Aorta (tissue), 5 donors: ENCODE measurements around the gene RCAN1. TPM values are rescaled to one million over a fixed set of nuclear protein-coding genes. Genes with fewer than 3 reads are reported as not detected.
"Not testable (repeated sequence)": the region's sequence is repeated elsewhere in the genome, so short reads cannot be mapped to it uniquely, and the experiment has no call there.

Experiments
- ATAC-seq: fragments of 200-7000 bp; cut with Tn5 transposase; one replicate; pipeline ENCODE4 v1.9.1; 2022; ENCODE audit warnings: moderate library complexity; ENCODE audit not compliant: low FRiP score
- DNase-seq, 2 donors: peaks; one replicate each; pipeline ENCODE4 v3.0.0-alpha.2; 2020
- H3K27ac ChIP-seq, 2 donors: one replicate each; pipeline ENCODE4 v1.5.1; 2013; ENCODE audit warnings: low read length in 2 of 2, mild to moderate bottlenecking in 2 of 2, moderate library complexity in 2 of 2, control low read depth in 1 of 2, inconsistent platforms in 1 of 2, low read depth in 1 of 2
- H3K27me3 ChIP-seq, 2 donors: one replicate each; pipeline ENCODE4 v1.6.1; 2013; ENCODE audit warnings: control low read depth in 1 of 2, low read length in 1 of 2, mild to moderate bottlenecking in 1 of 2, moderate library complexity in 1 of 2; ENCODE audit not compliant: insufficient read depth in 2 of 2, control insufficient read depth in 1 of 2
- H3K36me3 ChIP-seq, 2 donors: one replicate each; pipeline ENCODE4 v1.6.1; 2013; ENCODE audit warnings: control low read depth in 1 of 2, low read length in 1 of 2, mild to moderate bottlenecking in 1 of 2; ENCODE audit not compliant: insufficient read depth in 2 of 2, control insufficient read depth in 1 of 2
- H3K4me1 ChIP-seq, 2 donors: one replicate each; pipeline ENCODE4 v1.6.1; 2013; ENCODE audit warnings: low read length in 2 of 2, control low read depth in 1 of 2, mild to moderate bottlenecking in 1 of 2, moderate library complexity in 1 of 2; ENCODE audit not compliant: insufficient read depth in 2 of 2, control insufficient read depth in 1 of 2
- H3K4me3 ChIP-seq, 2 donors: one replicate each; pipeline ENCODE4 v1.5.1; 2013; ENCODE audit warnings: low read length in 2 of 2, control low read depth in 1 of 2, mild to moderate bottlenecking in 1 of 2
- H3K9me3 ChIP-seq: one replicate; pipeline ENCODE4 v1.6.1; 2013; ENCODE audit warnings: mild to moderate bottlenecking, low read length; ENCODE audit not compliant: control insufficient read depth
- WGBS, 2 donors: extraction: QIAGEN DNeasy Blood & Tissue Kit; methylation state at CpG; one replicate each; pipeline ENCODE4 v1.1.7; 2013; 5-methylcytosine and 5-hydroxymethylcytosine counted together
- intact Hi-C, 2 donors: fragments of 100-400 bp; cut with DNase I; formaldehyde crosslinking; loops; one replicate each; pipeline versions ENCODE4 v1.14.2 to v1.15.0; 2022
- polyA plus RNA-seq, 2 donors: library from polyadenylated mRNA; stranded (reverse); fragments of 200-250 nt; gene quantifications; one replicate each; pipeline ENCODE4 v1.2.3, GENCODE V29; 2013
- total RNA-seq, 2 donors: library from RNA; stranded (reverse); fragmentation: NEBNext Ultra II Directional; extraction: Animal tissue kit (Norgen Biotek cat#: 25700); gene quantifications; one replicate each; pipeline ENCODE4 v1.2.1, GENCODE V29; 2021
- donor health status: healthy with polysubstance abuse.
- donor health status: Bipolar disorder and iron deficiency.
- donor health status: DM: no; HTN: no; CAD: no.
- donor health status: DM: no; HTN: no; CAD: no.
- donor health status: DM: yes; HTN: yes; CAD: no.

RCAN1 gene
- total and polyA plus RNA-seq, 4 donors: 24.4 to 99.9 (median 40.5) TPM

DNA sequence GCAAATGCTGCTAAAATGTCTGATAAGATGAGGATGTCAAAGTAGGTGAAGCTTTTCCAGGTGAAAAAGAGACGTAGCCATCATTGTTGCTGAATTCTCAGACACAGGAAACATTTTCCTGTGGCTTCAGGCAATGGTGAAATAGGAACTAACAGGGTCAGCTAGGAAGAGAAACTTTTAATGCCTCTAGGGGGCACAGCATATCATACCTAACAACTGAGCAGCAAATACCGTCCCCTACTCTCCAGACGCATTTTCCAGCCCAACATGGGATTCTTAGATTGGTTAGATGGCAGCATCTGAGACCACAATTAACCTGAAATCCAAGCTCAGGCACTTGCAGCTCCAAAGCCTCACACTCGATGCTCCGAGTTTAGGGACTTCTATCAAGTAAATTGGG lies 131.1 kb downstream of the RCAN1 start:
- H3K4me3 ChIP-seq, H3K36me3 ChIP-seq, H3K27ac ChIP-seq, DNase-seq, intact Hi-C loops, ATAC-seq, H3K27me3 ChIP-seq, H3K9me3 ChIP-seq, H3K4me1 ChIP-seq: not testable (repeated sequence)
- WGBS, 2 donors: no CpG with 5 or more reads among the region's 5 CpGs

DNA sequence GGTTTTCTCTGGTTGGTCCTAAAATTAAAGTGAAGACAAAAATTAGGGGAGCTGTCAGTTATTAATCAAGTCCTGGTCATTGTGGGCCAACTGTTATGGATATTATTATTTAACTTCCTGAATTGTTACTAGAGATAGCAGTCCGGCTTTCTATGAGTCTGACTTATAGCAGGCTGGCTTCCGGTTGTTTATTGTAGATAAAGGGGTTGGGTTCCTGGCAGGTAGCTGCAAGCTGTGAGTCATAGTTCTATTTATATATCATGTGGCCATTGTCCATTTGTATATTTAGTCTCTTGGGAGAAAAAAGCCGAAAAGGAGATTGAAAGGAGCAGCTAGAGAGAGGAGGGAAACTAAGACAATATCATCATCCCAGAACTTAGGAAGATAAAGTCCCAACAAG lies 131.5 kb downstream of the RCAN1 start:
- H3K9me3 ChIP-seq, H3K27ac ChIP-seq, DNase-seq, H3K4me1 ChIP-seq, H3K27me3 ChIP-seq, H3K4me3 ChIP-seq, H3K36me3 ChIP-seq, ATAC-seq, intact Hi-C loops: not testable (repeated sequence)
- no CpG with 5 or more reads among the region's 3 CpGs for WGBS, 2 donors

DNA sequence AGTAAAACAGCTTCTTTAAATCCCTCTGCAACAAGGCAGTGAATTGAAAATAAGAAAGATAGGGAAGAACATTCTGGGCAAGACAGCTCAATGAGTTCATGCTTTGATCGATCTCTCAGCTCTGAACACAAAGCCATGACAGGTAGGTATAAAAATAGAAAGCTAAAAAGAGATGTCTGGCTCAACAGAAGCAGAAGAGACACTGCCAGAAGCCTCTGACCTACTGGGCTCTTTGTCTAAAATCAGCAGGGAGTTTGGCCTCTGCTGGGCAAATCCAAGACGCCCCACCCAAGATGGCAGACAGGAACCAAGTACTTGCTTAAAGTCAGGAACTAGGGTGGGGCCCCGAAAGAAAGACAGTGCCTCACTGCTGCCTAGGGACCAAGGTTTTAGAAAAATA lies 147.6 kb downstream of the RCAN1 start:
- H3K9me3 ChIP-seq, H3K27me3 ChIP-seq, intact Hi-C loops, H3K27ac ChIP-seq, ATAC-seq, H3K4me3 ChIP-seq, H3K4me1 ChIP-seq, DNase-seq, H3K36me3 ChIP-seq: not testable (repeated sequence)
- WGBS, 2 donors: no CpG with 5 or more reads among the region's 3 CpGs

Other genes starting within 250 kb of the RCAN1 start
- gene SMIM11, start 239.6 kb downstream of the RCAN1 start, total RNA-seq: 10 to 100 TPM; 12.2 to 13.0 TPM
- 10 to 100 TPM in 1 of 2 donors, 1 to 10 TPM in 1; 4.7 to 52.7 TPM for gene SMIM11, start 239.6 kb downstream of the RCAN1 start, polyA plus RNA-seq
- gene SMIM34, start 191.2 kb downstream of the RCAN1 start, total RNA-seq: not detected
- not detected for gene SMIM34, start 191.2 kb downstream of the RCAN1 start, polyA plus RNA-seq
- 1 to 10 TPM; 2.3 to 7.2 TPM for gene KCNE1, start 102.9 kb downstream of the RCAN1 start, total RNA-seq
- gene KCNE1, start 102.9 kb downstream of the RCAN1 start, polyA plus RNA-seq: 1 to 10 TPM in 1 of 2 donors, under 1 TPM in 1; 0.28 to 2.6 TPM
- gene CLIC6, start 53.9 kb upstream of the RCAN1 start, total RNA-seq: 1 to 10 TPM; 3.0 to 7.7 TPM
- gene CLIC6, start 53.9 kb upstream of the RCAN1 start, polyA plus RNA-seq: 1 to 10 TPM; 1.4 to 2.3 TPM